Breast epithelium (tissue), 3 donors: ENCODE data around the gene TFE3.

Experiments used
- POLR2A ChIP-seq: fragments of 450-650 bp; IDR thresholded peaks from one replicate; pipeline ENCODE4 v1.6.1; 2016; ENCODE audit warnings: antibody characterized with exemption, mild to moderate bottlenecking, moderate library complexity
- POLR2AphosphoS5 ChIP-seq, 3 donors: sonication (generic); formaldehyde crosslinking; IDR thresholded peaks; one replicate each; pipeline ENCODE4 v1.6.1; 2017; ENCODE audit warnings: antibody characterized with exemption in 3 of 3
- TF ChIP-seq, protein P1 (sequence below), 3 donors: fragments of 450-650 bp; IDR thresholded peaks; one replicate each; pipeline ENCODE4 v1.5.1; 2016 to 2017; ENCODE audit warnings: antibody characterized with exemption in 3 of 3, mild to moderate bottlenecking in 3 of 3, moderate library complexity in 3 of 3

DNA sequence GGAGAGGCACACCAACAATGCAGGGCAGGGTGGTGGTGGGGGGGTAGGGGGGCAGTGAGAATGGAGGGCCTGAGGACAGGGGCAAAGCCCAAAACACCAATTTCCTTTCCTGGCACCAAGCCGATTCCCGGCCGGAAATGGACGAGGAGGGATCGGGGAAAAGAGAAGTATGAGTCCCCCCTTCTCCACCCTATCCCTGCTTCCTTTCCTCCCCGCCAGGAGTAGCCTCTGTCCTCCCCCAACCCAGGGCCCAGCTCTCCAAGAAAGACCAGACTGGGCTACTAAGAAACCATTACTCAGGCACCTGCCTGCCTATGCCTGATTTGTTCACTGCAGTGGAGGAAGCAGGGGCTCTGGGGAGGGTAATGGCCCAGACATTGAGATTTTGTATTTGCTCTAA is 16.0 kb upstream of the TFE3 start:
- TF ChIP-seq, protein P1, sequence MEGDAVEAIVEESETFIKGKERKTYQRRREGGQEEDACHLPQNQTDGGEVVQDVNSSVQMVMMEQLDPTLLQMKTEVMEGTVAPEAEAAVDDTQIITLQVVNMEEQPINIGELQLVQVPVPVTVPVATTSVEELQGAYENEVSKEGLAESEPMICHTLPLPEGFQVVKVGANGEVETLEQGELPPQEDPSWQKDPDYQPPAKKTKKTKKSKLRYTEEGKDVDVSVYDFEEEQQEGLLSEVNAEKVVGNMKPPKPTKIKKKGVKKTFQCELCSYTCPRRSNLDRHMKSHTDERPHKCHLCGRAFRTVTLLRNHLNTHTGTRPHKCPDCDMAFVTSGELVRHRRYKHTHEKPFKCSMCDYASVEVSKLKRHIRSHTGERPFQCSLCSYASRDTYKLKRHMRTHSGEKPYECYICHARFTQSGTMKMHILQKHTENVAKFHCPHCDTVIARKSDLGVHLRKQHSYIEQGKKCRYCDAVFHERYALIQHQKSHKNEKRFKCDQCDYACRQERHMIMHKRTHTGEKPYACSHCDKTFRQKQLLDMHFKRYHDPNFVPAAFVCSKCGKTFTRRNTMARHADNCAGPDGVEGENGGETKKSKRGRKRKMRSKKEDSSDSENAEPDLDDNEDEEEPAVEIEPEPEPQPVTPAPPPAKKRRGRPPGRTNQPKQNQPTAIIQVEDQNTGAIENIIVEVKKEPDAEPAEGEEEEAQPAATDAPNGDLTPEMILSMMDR (IDR thresholded peaks at IDR 0.05), result no peak
- TF ChIP-seq POLR2AphosphoS5 (IDR thresholded peaks at IDR 0.05) (no peak), POLR2A (no peak)
